ENCODE results near the gene GOLGA6L2. TPM values are rescaled to one million over a fixed set of nuclear protein-coding genes. Genes with fewer than 3 reads are reported as not detected.
"Not testable (repeated sequence)": the region's sequence is repeated elsewhere in the genome, so short reads cannot be mapped to it uniquely, and the experiment has no call there.

Gene GOLGA6L2
- polyA plus RNA-seq, 1 donor: not detected

DNA sequence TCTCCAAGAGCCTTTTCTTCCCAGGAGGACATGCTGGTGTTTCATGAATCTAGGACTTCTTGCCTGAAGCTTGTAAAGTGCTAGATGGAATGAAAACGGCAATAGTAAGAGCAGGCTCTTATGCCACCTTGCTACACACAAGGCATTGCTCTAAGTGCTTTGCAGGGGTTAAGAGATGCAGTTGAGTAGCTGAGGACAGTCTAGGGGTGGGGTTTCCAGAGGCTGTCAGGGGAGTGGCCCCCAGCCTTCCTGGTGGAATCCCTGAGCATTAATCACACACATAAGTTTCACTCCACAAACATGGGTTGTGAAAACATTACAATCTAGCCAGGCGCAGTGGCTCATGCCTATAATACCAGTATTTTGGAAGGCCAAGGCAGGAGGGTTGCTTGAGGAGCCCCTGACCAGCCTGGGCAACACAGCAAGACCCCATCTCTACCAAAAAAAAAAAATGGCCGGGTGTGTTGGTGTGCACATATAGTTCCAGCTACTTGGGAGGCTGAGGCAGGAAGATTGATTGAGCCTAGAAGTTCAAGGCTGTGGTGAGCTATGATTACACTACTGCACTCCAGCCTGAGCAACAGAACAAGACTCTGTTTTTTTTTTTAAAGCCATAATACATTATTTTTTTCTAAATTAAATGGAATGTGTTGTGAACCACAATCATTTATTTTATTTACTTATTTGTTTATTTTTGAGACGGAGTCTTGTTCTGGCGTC lies 34.0 kb downstream of the GOLGA6L2 start:
- DNase-seq; H3K9me3 ChIP-seq (ENCODE audit: control insufficient read depth, low read depth, low read length); H3K27ac ChIP-seq (ENCODE audit: low read length); H3K4me3 ChIP-seq (ENCODE audit: low read length); H3K36me3 ChIP-seq (ENCODE audit: control insufficient read depth, insufficient read depth, low read length); H3K27me3 ChIP-seq (ENCODE audit: control insufficient read depth, insufficient read depth, low read length); H3K4me1 ChIP-seq (ENCODE audit: control insufficient read depth, insufficient read depth, low read length): not testable (repeated sequence)
- WGBS (ENCODE audit: insufficient coverage, low lambda C conversion rate): no CpG with 5 or more reads among the region's 5 CpGs

GRCh38 chr15:23411841-23412240 lies 35.2 kb downstream of the GOLGA6L2 start:
- no peak for DNase-seq
- Histone ChIP-seq H3K27ac (ENCODE audit: low read length) (no peak overlapping the region), H3K36me3 (ENCODE audit: control insufficient read depth, insufficient read depth, low read length) (no peaks in the 10 kb centered on the region), H3K4me1 (ENCODE audit: control insufficient read depth, insufficient read depth, low read length) (no peaks in the 10 kb centered on the region), H3K4me3 (ENCODE audit: low read length) (no peak overlapping the region), H3K9me3 (ENCODE audit: control insufficient read depth, low read depth, low read length) (peaks cover 3% of the 10 kb centered on the region), H3K27me3 (ENCODE audit: control insufficient read depth, insufficient read depth, low read length) (no peaks in the 10 kb centered on the region)
- WGBS (ENCODE audit: insufficient coverage, low lambda C conversion rate): no CpG with 5 or more reads among the region's 10 CpGs

- Histone ChIP-seq H3K4me3 (ENCODE audit: low read length) (no peak overlapping the region), H3K4me1 (ENCODE audit: control insufficient read depth, insufficient read depth, low read length) (no peaks in the 10 kb centered on the region), H3K9me3 (ENCODE audit: control insufficient read depth, low read depth, low read length) (no peaks in the 10 kb centered on the region), H3K36me3 (ENCODE audit: control insufficient read depth, insufficient read depth, low read length) (no peaks in the 10 kb centered on the region), H3K27me3 (ENCODE audit: control insufficient read depth, insufficient read depth, low read length) (no peaks in the 10 kb centered on the region), H3K27ac (ENCODE audit: low read length) (no peak overlapping the region)
- WGBS (ENCODE audit: insufficient coverage, low lambda C conversion rate): 83% methylated on average over 2 of the region's 4 CpGs
- no peak for DNase-seq
Observed at GRCh38 chr15:23403550-23403949, 43.5 kb downstream of the GOLGA6L2 start.

DNA sequence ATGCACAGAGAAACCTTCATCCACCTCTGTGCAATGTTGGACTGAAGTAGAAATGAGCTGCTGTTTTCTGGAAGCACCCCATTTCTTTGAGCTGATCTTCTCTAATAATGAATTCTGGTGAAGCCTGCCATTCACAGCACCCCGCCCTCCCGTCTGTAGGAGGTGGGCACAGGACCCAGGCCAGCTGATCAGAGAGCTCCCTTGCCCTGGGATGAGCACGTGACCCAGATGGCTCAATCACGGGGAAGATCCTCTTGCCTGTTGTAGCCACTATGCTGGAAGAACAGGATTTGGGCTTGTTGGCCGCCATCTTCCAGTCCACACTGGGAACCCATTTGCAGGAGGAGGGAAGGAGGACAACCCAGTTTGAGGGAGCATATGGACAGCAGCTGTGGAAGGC lies 44.5 kb downstream of the GOLGA6L2 start:
- WGBS (ENCODE audit: insufficient coverage, low lambda C conversion rate): no CpG with 5 or more reads among the region's 5 CpGs

DNA sequence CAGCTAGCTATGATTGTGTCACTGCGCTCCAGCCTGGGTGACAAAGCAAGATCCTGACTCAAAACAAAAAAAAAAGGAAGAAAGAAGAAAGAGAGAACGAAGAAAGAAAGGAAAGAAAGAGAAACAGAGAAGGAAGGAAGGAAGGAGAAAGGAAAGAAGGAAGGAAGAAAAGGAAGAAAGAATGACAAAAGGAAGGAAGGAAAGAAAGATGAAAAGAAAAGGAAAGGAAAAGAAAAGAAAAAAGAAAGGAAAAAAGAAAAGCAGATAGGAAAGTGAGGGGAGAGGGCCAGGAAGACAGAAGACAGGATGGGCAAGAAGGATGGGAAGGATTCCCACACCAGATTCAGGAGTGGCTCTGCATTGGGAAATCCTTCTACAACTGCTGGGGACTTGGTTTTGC lies 44.9 kb downstream of the GOLGA6L2 start:
- Histone ChIP-seq H3K9me3 (ENCODE audit: control insufficient read depth, low read depth, low read length) (no peaks in the 10 kb centered on the region), H3K27ac (ENCODE audit: low read length) (no peak overlapping the region), H3K27me3 (ENCODE audit: control insufficient read depth, insufficient read depth, low read length) (no peaks in the 10 kb centered on the region), H3K36me3 (ENCODE audit: control insufficient read depth, insufficient read depth, low read length) (no peaks in the 10 kb centered on the region), H3K4me3 (ENCODE audit: low read length) (no peak overlapping the region), H3K4me1 (ENCODE audit: control insufficient read depth, insufficient read depth, low read length) (no peaks in the 10 kb centered on the region)
- 78% methylated on average over 2 of the region's 2 CpGs for WGBS (ENCODE audit: insufficient coverage, low lambda C conversion rate)
- no peak for DNase-seq

More for the DNA sequence above, 44.5 kb downstream of the GOLGA6L2 start:
- H3K27ac ChIP-seq (ENCODE audit: low read length): no peak overlapping the region
- no peaks in the 10 kb centered on the region for H3K4me1 ChIP-seq (ENCODE audit: control insufficient read depth, insufficient read depth, low read length)
- H3K9me3 ChIP-seq (ENCODE audit: control insufficient read depth, low read depth, low read length): no peaks in the 10 kb centered on the region
- no peak for DNase-seq
- H3K27me3 ChIP-seq (ENCODE audit: control insufficient read depth, insufficient read depth, low read length): no peaks in the 10 kb centered on the region
- H3K36me3 ChIP-seq (ENCODE audit: control insufficient read depth, insufficient read depth, low read length): no peaks in the 10 kb centered on the region
- H3K4me3 ChIP-seq (ENCODE audit: low read length): no peak overlapping the region

- no CpG with 5 or more reads among the region's 8 CpGs for WGBS (ENCODE audit: insufficient coverage, low lambda C conversion rate)
- H3K4me1 ChIP-seq (ENCODE audit: control insufficient read depth, insufficient read depth, low read length): no peaks in the 10 kb centered on the region
- H3K36me3 ChIP-seq (ENCODE audit: control insufficient read depth, insufficient read depth, low read length): no peaks in the 10 kb centered on the region
Observed at GRCh38 chr15:23401627-23402026, 45.4 kb downstream of the GOLGA6L2 start.

GRCh38 chr15:23399207-23399606 lies 47.8 kb downstream of the GOLGA6L2 start:
- not testable (repeated sequence) for H3K27ac ChIP-seq (ENCODE audit: low read length); H3K27me3 ChIP-seq (ENCODE audit: control insufficient read depth, insufficient read depth, low read length); H3K4me3 ChIP-seq (ENCODE audit: low read length); H3K36me3 ChIP-seq (ENCODE audit: control insufficient read depth, insufficient read depth, low read length); H3K9me3 ChIP-seq (ENCODE audit: control insufficient read depth, low read depth, low read length); H3K4me1 ChIP-seq (ENCODE audit: control insufficient read depth, insufficient read depth, low read length); DNase-seq
- 83% methylated on average over 1 of the region's 5 CpGs for WGBS (ENCODE audit: insufficient coverage, low lambda C conversion rate)

More at GRCh38 chr15:23401627-23402026, 45.4 kb downstream of the GOLGA6L2 start:
- H3K27me3 ChIP-seq (ENCODE audit: control insufficient read depth, insufficient read depth, low read length): no peaks in the 10 kb centered on the region
- H3K27ac ChIP-seq (ENCODE audit: low read length): no peak overlapping the region
- no peak for DNase-seq
- H3K4me3 ChIP-seq (ENCODE audit: low read length): no peak overlapping the region
- no peaks in the 10 kb centered on the region for H3K9me3 ChIP-seq (ENCODE audit: control insufficient read depth, low read depth, low read length)

DNA sequence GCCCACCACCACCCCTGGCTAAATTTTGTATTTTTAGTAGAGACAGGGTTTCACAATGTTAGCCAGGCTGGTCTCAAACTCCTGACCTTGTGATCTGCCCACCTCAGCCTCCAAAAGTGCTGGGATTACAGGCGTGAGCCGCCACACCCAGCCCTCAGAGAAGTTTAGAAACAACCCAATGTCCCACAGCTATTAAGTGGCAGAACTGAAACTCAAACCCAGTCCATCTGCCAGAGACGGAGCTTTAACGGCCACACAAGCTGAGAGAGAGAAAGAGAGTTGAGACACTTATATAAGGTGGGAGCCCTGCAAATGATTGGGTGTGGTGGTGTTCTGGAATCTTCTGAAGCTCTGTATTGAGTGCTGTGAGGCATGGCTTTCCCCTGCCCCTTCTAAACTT lies 48.7 kb downstream of the GOLGA6L2 start:
- H3K4me3 ChIP-seq (ENCODE audit: low read length); H3K36me3 ChIP-seq (ENCODE audit: control insufficient read depth, insufficient read depth, low read length); H3K9me3 ChIP-seq (ENCODE audit: control insufficient read depth, low read depth, low read length); H3K27ac ChIP-seq (ENCODE audit: low read length); H3K27me3 ChIP-seq (ENCODE audit: control insufficient read depth, insufficient read depth, low read length); H3K4me1 ChIP-seq (ENCODE audit: control insufficient read depth, insufficient read depth, low read length); DNase-seq: not testable (repeated sequence)
- WGBS (ENCODE audit: insufficient coverage, low lambda C conversion rate): no CpG with 5 or more reads among the region's 4 CpGs

- no CpG with 5 or more reads among the region's 7 CpGs for WGBS (ENCODE audit: insufficient coverage, low lambda C conversion rate)
- Histone ChIP-seq H3K4me1 (ENCODE audit: control insufficient read depth, insufficient read depth, low read length) (no peaks in the 10 kb centered on the region), H3K9me3 (ENCODE audit: control insufficient read depth, low read depth, low read length) (no peaks in the 10 kb centered on the region), H3K27ac (ENCODE audit: low read length) (no peak overlapping the region), H3K36me3 (ENCODE audit: control insufficient read depth, insufficient read depth, low read length) (no peaks in the 10 kb centered on the region), H3K27me3 (ENCODE audit: control insufficient read depth, insufficient read depth, low read length) (no peaks in the 10 kb centered on the region), H3K4me3 (ENCODE audit: low read length) (no peak overlapping the region)
- DNase-seq: no peak
Observed at GRCh38 chr15:23397779-23398178, 49.3 kb downstream of the GOLGA6L2 start.

DNA sequence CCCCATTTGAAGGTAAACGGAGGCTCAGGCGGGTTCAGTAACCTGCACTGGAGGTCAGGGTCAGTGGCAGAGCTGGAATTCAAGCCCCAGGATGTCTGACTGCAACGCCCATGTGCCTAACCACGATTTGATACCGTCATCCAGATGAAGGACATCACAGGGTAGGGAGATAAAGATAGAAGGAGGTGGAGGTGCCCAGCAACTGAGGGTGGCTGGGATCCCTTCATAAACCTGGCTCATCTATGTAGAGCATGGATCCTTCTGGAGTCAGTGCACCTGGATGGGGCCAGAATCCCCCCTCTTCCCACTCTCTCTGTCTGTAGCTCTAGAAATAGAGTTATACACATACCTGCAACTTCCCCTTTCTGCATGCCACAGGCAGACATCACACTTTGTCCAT lies 51.2 kb downstream of the GOLGA6L2 start:
- no peaks in the 10 kb centered on the region for H3K36me3 ChIP-seq (ENCODE audit: control insufficient read depth, insufficient read depth, low read length)
- DNase-seq: no peak
- H3K4me3 ChIP-seq (ENCODE audit: low read length): no peak overlapping the region
- no peaks in the 10 kb centered on the region for H3K9me3 ChIP-seq (ENCODE audit: control insufficient read depth, low read depth, low read length)
- WGBS (ENCODE audit: insufficient coverage, low lambda C conversion rate): no CpG with 5 or more reads among the region's 5 CpGs
- no peaks in the 10 kb centered on the region for H3K4me1 ChIP-seq (ENCODE audit: control insufficient read depth, insufficient read depth, low read length)
- H3K27me3 ChIP-seq (ENCODE audit: control insufficient read depth, insufficient read depth, low read length): no peaks in the 10 kb centered on the region
- no peak overlapping the region for H3K27ac ChIP-seq (ENCODE audit: low read length)

DNA sequence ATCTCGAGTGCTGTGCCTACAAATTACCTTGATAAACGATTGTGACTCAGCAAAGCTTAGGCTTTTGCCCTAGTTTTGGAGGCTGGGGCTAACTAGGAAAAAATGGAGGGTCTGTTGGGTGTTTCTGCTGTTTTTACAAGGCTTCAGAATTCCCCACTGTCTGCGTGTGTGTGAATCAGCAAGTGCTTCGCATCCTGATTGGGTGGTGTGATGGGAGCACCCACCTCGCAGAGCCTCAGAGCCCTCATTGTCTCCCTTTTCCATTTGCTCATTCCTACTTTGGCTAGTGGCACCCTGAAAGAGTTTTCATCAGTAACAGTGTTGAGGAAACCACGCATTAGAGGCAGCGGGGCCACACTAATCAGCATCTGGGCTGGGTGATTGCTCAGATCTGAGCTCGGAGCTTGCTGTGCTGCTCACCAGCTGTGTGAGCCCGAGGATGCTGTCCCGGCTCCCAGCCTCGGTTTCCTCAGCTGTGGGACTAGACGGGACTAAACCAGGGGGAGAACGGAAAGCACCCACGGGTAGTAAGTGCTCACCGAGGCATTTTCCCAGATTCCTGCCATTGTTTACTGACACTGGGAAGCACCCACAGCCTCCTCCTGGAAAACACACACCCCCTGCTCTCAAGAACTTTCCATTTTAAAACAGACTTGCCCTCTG lies 51.9 kb downstream of the GOLGA6L2 start:
- H3K9me3 ChIP-seq (ENCODE audit: control insufficient read depth, low read depth, low read length): no peaks in the 10 kb centered on the region
- H3K36me3 ChIP-seq (ENCODE audit: control insufficient read depth, insufficient read depth, low read length): no peaks in the 10 kb centered on the region
- no peaks in the 10 kb centered on the region for H3K4me1 ChIP-seq (ENCODE audit: control insufficient read depth, insufficient read depth, low read length)
- no peak overlapping the region for H3K27ac ChIP-seq (ENCODE audit: low read length)
- no peaks in the 10 kb centered on the region for H3K27me3 ChIP-seq (ENCODE audit: control insufficient read depth, insufficient read depth, low read length)
- H3K4me3 ChIP-seq (ENCODE audit: low read length): no peak overlapping the region
- no peak for DNase-seq
- WGBS (ENCODE audit: insufficient coverage, low lambda C conversion rate): no CpG with 5 or more reads among the region's 15 CpGs
